K562 (cell line): ENCODE data around the gene MLF1. TPM values are rescaled to one million over a fixed set of nuclear protein-coding genes. Genes with fewer than 3 reads are reported as not detected.

Experiments
- ARID1B ChIP-seq: fragments of 450-650 bp; IDR thresholded peaks from 2 replicates; pipeline ENCODE4 v1.6.1; 2016; ENCODE audit warnings: antibody characterized with exemption, mild to moderate bottlenecking, inconsistent platforms
- CBX1 ChIP-seq: sonication (generic); IDR thresholded peaks from 2 replicates; pipeline ENCODE4 v1.6.1; 2016; ENCODE audit warnings: antibody characterized with exemption, low read depth, mild to moderate bottlenecking
- CREB5 ChIP-seq: fragments of 250-450 bp; sonication (Bioruptor Pico); IDR thresholded peaks from 2 replicates; pipeline ENCODE4 v1.5.0; 2020; ENCODE audit warnings: mild to moderate bottlenecking
- FIP1L1 ChIP-seq: fragments of 200-400 bp; formaldehyde crosslinking; IDR thresholded peaks from 2 replicates; pipeline ENCODE4 v1.6.1; 2018; ENCODE audit warnings: mild to moderate bottlenecking, low read depth, low read length; ENCODE audit not compliant: poor library complexity, severe bottlenecking
- FOXJ3 ChIP-seq: sonication (generic); formaldehyde crosslinking; IDR thresholded peaks from 2 replicates; pipeline ENCODE4 v1.4.0; 2020; ENCODE audit warnings: mild to moderate bottlenecking, missing genetic modification reagents
- FUS ChIP-seq: fragments of 200-400 bp; formaldehyde crosslinking; optimal IDR thresholded peaks from 2 replicates; pipeline ENCODE3; 2017; ENCODE audit warnings: low read depth, low read length
- ILK ChIP-seq: fragments of 450-650 bp; IDR thresholded peaks from 2 replicates; pipeline ENCODE4 v1.6.1; 2016; ENCODE audit warnings: missing genetic modification characterization, low read depth, mild to moderate bottlenecking, missing compliant biosample characterization, moderate library complexity, borderline replicate concordance
- IRF9 ChIP-seq: fragments of 450-650 bp; IDR thresholded peaks from 2 replicates; pipeline ENCODE4 v1.6.1; 2016; ENCODE audit warnings: missing biosample characterization, missing genetic modification characterization
- NR4A1 ChIP-seq, 2 experiments: fragments of 250-450 bp in 1 of 2; fragments of 450-650 bp in 1 of 2; sonication (Bioruptor Pico) in 1 of 2; IDR thresholded peaks; 2 replicates each; pipeline versions ENCODE4 v1.4.0 to v1.6.1; 2016 to 2020; ENCODE audit warnings: mild to moderate bottlenecking in 2 of 2, missing compliant biosample characterization in 1 of 2, missing genetic modification characterization in 1 of 2, moderate library complexity in 1 of 2
- SAFB ChIP-seq: fragments of 200-400 bp; formaldehyde crosslinking; IDR thresholded peaks from 2 replicates; pipeline ENCODE4 v1.6.1; 2017; ENCODE audit warnings: low read depth, low read length, borderline replicate concordance
- STAT6 ChIP-seq: sonication (generic); formaldehyde crosslinking; IDR thresholded peaks from 2 replicates; pipeline ENCODE4 v1.8.1; 2023; ENCODE audit warnings: mild to moderate bottlenecking, missing genetic modification reagents
- TAL1 ChIP-seq: fragments of 450-650 bp; IDR thresholded peaks from 2 replicates; pipeline ENCODE4 v1.6.1; 2016; ENCODE audit warnings: mild to moderate bottlenecking
- TARDBP ChIP-seq: fragments of 450-650 bp; IDR thresholded peaks from 2 replicates; pipeline ENCODE4 v1.6.1; 2016
- ZC3H4 ChIP-seq: sonication (generic); formaldehyde crosslinking; IDR thresholded peaks from 2 replicates; pipeline ENCODE4 v1.9.0; 2021; ENCODE audit warnings: missing genetic modification reagents, borderline replicate concordance
- ZHX1 ChIP-seq: fragments of 150-350 bp; conservative IDR thresholded peaks from 2 replicates; pipeline ENCODE4 v1.6.1; 2014; ENCODE audit warnings: low read length
- ZNF408 ChIP-seq: fragments of 250-450 bp; sonication (Bioruptor Pico); IDR thresholded peaks from 2 replicates; pipeline ENCODE4 v1.4.0; 2020; ENCODE audit warnings: low read depth, mild to moderate bottlenecking, moderate library complexity
- ZNF717 ChIP-seq: fragments of 250-450 bp; sonication (Bioruptor Pico); IDR thresholded peaks from 2 replicates; pipeline ENCODE4 v1.5.0; 2021
- ZNF79 ChIP-seq: fragments of 250-450 bp; sonication (Bioruptor Pico); IDR thresholded peaks from 2 replicates; pipeline ENCODE4 v1.4.0; 2020; ENCODE audit warnings: low read depth, mild to moderate bottlenecking, moderate library complexity
- polyA plus RNA-seq, 8 experiments: library from polyadenylated mRNA; depleted of rRNA in 4 of 8; stranded (reverse) in 5 of 8; unstranded in 3 of 8; fragments of >200 nt; fragmentation: Nextera tagmentation in 2 of 8; fragmentation: Illumina TruSeq in 1 of 8; extraction: Ambion mirVana in 2 of 8; extraction: Trizol in 1 of 8; gene quantifications; 2 replicates each; pipeline versions ENCODE4 v1.2.1 to v1.2.3, GENCODE V29; 2011 to 2014; ENCODE audit warnings: inconsistent platforms in 1 of 8, missing spikeins in 1 of 8
- total RNA-seq, 7 experiments: library from RNA; depleted of rRNA in 6 of 7; stranded (reverse); fragments of >200 nt in 6 of 7; fragmentation: Illumina TruSeq in 2 of 7; extraction: Trizol in 2 of 7; gene quantifications; 2 replicates each; pipeline versions ENCODE4 v1.2.1 to v1.2.3, GENCODE V29; 2011 to 2021; ENCODE audit warnings: low replicate concordance in 1 of 7

MLF1 gene
- total and polyA plus RNA-seq, 9 of the 15 experiments (the other 6 are each of a cell fraction or from before 2014, with no cell fraction given) = 20.4 to 71.0 (median 27.1) TPM

- TF ChIP-seq STAT6 (peak; percentile 64; the same call in 1 of the 2 replicates), ZNF408 (CRISPR knock-in tag) (no peak), ILK (tag) (no peak), FOXJ3 (CRISPR knock-in tag) (no peak), NR4A1 (CRISPR knock-in tag; IDR thresholded peaks at IDR 0.05) (0 out of 2 replicates have a peak, but pooled peaks have one; percentile 87), NR4A1 (tag; IDR thresholded peaks at IDR 0.05) (no peak), ZC3H4 (no peak), TAL1 (no peak), IRF9 (tag) (no peak), CBX1 (no peak), FIP1L1 (no peak), TARDBP (peak; percentile 31; the same call in 1 of the 2 replicates), ARID1B (no peak; the same call in 1 of the 2 replicates), ZNF79 (no peak), ZHX1 (no peak), FUS (no peak), SAFB (no peak), ZNF717 (no peak), CREB5 (CRISPR knock-in tag) (no peak)
Observed at GRCh38 chr3:158644345-158644908, 73.4 kb downstream of the MLF1 start, which contains the start of gene GFM1 (continued).
